GM12875 (cell line): ENCODE measurements around the gene NR1H4.

Experiments
- H3K4me3 ChIP-seq: one replicate; pipeline ENCODE4 v1.5.1; 2011; ENCODE audit warnings: low read depth, low read length, control low read depth
- CTCF ChIP-seq: IDR thresholded peaks from 2 replicates; pipeline ENCODE4 v1.5.1; 2011; ENCODE audit warnings: low read depth, mild to moderate bottlenecking, control low read depth, inconsistent platforms, low read length, moderate library complexity, borderline replicate concordance; ENCODE audit not compliant: insufficient read depth

NR1H4 gene

GRCh38 chr12:100565987-100566545 lies 92.4 kb downstream of the NR1H4 start:
- no peak overlapping the region for H3K4me3 ChIP-seq

GRCh38 chr12:100566887-100567637 lies 93.4 kb downstream of the NR1H4 start:
- TF ChIP-seq CTCF = no peak
- H3K4me3 ChIP-seq = no peak overlapping the region

More at GRCh38 chr12:100565987-100566545, 92.4 kb downstream of the NR1H4 start:
- TF ChIP-seq CTCF = no peak

- H3K4me3 ChIP-seq = no peak overlapping the region
- no peak for TF ChIP-seq CTCF
Observed at GRCh38 chr12:100567945-100568344, 94.3 kb downstream of the NR1H4 start.

GRCh38 chr12:100572184-100572583 lies 98.5 kb downstream of the NR1H4 start:
- no peak overlapping the region for H3K4me3 ChIP-seq
- no peak for TF ChIP-seq CTCF

GRCh38 chr12:100573292-100574186 lies 99.9 kb downstream of the NR1H4 start, which contains the start of gene GAS2L3:
Gene GAS2L3, plus strand, starts transcription at chr12:100573684. Its CDS starts 21,221 bp downstream, at chr12:100594905.
- peak within 1 kb of the TSS; percentile 87 for H3K4me3 ChIP-seq

More at GRCh38 chr12:100573292-100574186, 99.9 kb downstream of the NR1H4 start, which contains the start of gene GAS2L3:
- no peak for TF ChIP-seq CTCF
